ENCODE results near the gene DSCAML1. TPM values are rescaled to one million over a fixed set of nuclear protein-coding genes. Genes with fewer than 3 reads are reported as not detected.

DSCAML1 gene
- total RNA-seq, 4 donors from 2014 or later, result 0.29 to 29.1 (median 3.4) TPM

- Histone ChIP-seq H3K36me3 (no peaks in the 10 kb centered on the region), H3K27ac (no peak overlapping the region), H3K4me1 (no peaks in the 10 kb centered on the region), H3K4me3 (no peak overlapping the region), H3K27me3 (no peaks in the 10 kb centered on the region), H3K9me3 (no peaks in the 10 kb centered on the region)
- intact Hi-C loops (cut with DNase I; ENCODE audit: low total_unique reads), result no loop called here
- no peak for DNase-seq
- TF ChIP-seq CTCF (IDR thresholded peaks at IDR 0.05) (no peak), POLR2A (IDR thresholded peaks at IDR 0.05) (no peak)
Measured at GRCh38 chr11:117641008-117641915, 155.8 kb downstream of the DSCAML1 start.

GRCh38 chr11:117640041-117640440 is 157.0 kb downstream of the DSCAML1 start:
- intact Hi-C loops (cut with DNase I; ENCODE audit: low total_unique reads), result no loop called here
- no peaks in the 10 kb centered on the region for H3K36me3 ChIP-seq
- no peak overlapping the region for H3K4me3 ChIP-seq
- no peak for TF ChIP-seq CTCF (IDR thresholded peaks at IDR 0.05)
- TF ChIP-seq POLR2A (IDR thresholded peaks at IDR 0.05), result no peak
- no peak overlapping the region for H3K27ac ChIP-seq
- H3K4me1 ChIP-seq, result no peaks in the 10 kb centered on the region
- H3K9me3 ChIP-seq, result no peaks in the 10 kb centered on the region
- H3K27me3 ChIP-seq, result no peaks in the 10 kb centered on the region
- no peak for DNase-seq

GRCh38 chr11:117639601-117640000 is 157.4 kb downstream of the DSCAML1 start:
- DNase-seq, result no peak
- TF ChIP-seq CTCF (IDR thresholded peaks at IDR 0.05), result no peak
- no peak for TF ChIP-seq POLR2A (IDR thresholded peaks at IDR 0.05)

GRCh38 chr11:117638911-117639543 is 158.0 kb downstream of the DSCAML1 start:
- Histone ChIP-seq H3K27me3 (no peaks in the 10 kb centered on the region), H3K9me3 (no peaks in the 10 kb centered on the region), H3K4me3 (no peak overlapping the region), H3K36me3 (no peaks in the 10 kb centered on the region), H3K4me1 (no peaks in the 10 kb centered on the region), H3K27ac (no peak overlapping the region)
- no peak for TF ChIP-seq CTCF (IDR thresholded peaks at IDR 0.05)
- no peak for TF ChIP-seq POLR2A (IDR thresholded peaks at IDR 0.05)
- DNase-seq, result no peak
- intact Hi-C loops (cut with DNase I; ENCODE audit: low total_unique reads), result no loop called here

More at GRCh38 chr11:117639601-117640000, 157.4 kb downstream of the DSCAML1 start:
- intact Hi-C loops (cut with DNase I; ENCODE audit: low total_unique reads), result no loop called here
- no peaks in the 10 kb centered on the region for H3K9me3 ChIP-seq
- H3K27ac ChIP-seq, result no peak overlapping the region
- no peaks in the 10 kb centered on the region for H3K27me3 ChIP-seq
- H3K4me1 ChIP-seq, result no peaks in the 10 kb centered on the region
- H3K36me3 ChIP-seq, result no peaks in the 10 kb centered on the region
- no peak overlapping the region for H3K4me3 ChIP-seq

Data from uterus (tissue), 4 donors.